GM18951 (cell line): ENCODE data around the gene HOXA9.

Experiments used
- POLR2A ChIP-seq: IDR thresholded peaks from 4 replicates; pipeline ENCODE4 v1.6.1; 2011; ENCODE audit warnings: mild to moderate bottlenecking; ENCODE audit not compliant: insufficient read length, insufficient read depth; ENCODE audit errors: extremely low read depth
- in situ Hi-C: fragments of 300-500 bp; cut with MboI; formaldehyde crosslinking; loops from one replicate; pipeline ENCODE4 v1.12.0; 2022; ENCODE audit warnings: low sequenced_read_pairs, mixed read lengths, inconsistent platforms; ENCODE audit not compliant: unreplicated experiment

The HOXA9 gene

GRCh38 chr7:27168265-27168947 lies 3.1 kb upstream of the HOXA9 start:
- in situ Hi-C loops: no loop called here

GRCh38 chr7:27167916-27168264 lies 2.6 kb upstream of the HOXA9 start:
- in situ Hi-C loops: no loop called here

More at GRCh38 chr7:27168265-27168947, 3.1 kb upstream of the HOXA9 start:
- TF ChIP-seq POLR2A: no peak

DNA sequence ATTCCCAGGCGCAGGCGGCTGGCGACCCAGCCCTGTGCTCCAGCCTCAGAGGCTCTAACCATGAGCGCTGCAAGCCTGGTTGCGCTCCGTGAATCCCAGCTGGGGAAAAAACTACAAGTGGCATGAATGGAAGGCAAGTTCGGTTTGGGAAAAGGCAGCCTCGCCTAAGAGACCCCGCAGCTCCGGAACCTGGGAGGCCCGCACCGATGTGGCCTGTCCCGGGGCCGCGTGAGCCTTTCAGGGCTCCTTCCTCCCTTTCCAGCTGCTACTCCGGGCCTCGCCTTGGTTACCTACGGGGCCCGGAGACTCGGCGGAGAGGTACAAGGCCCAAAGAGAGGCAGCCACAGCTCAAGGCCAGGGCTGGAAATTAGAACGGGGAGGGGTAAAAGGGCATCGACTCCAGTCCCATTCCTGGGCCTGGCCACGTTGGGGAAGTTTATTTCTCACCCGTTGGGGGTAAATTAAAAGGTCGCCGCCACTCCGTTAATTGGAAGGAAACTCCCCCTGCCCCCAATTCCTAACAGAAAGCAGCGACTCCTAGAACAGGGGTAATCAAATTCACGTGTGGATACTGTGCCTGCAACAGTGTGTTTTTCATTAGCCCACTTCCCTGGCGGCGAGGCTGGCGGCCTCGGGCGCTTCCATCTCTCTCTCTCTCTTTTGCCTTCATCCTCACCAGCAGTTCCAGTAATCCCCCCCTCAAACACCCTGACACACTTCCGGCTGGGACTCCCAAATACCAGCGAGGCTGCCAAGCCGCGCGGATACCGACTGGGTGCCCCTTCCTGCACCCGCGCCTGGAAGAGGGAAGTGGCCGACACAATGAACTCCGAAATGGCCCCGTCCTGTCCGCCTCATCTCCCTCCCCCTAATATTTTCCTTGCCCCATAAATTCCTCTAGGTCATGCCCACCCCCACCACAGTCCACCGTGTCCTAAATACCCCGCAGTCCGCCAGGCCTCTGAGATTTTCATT lies 1.5 kb upstream of the HOXA9 start:
- in situ Hi-C loops: no loop called here
- TF ChIP-seq POLR2A: no peak

More at GRCh38 chr7:27167916-27168264, 2.6 kb upstream of the HOXA9 start:
- no peak for TF ChIP-seq POLR2A

DNA sequence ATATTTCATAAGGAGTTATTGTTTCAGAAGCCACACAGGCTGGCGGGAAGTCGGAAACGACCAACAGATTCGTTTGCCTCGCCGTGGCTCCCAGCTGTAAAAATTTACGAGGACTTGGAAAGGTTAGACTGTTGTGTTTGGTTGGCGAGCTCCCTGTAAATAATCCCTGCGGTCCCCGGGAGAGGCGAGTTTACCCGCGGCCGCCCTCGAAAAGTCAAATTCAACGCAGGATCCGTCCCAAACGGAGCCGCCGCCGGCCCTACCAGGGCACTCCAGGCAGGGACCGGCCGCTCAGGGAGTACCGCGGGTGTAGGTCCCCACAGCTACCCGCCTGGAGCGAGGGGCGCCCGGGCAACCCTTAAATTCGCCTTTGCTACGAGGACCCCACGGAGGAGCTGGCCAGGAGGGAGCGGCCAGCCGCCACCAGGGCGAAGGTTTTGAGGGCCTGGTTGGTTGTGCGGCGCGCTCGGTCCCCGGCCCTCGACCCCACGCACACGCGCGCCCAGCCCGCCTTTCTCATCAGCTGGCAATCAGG lies 726 bp upstream of the HOXA9 start:
- no peak for TF ChIP-seq POLR2A
- in situ Hi-C loops: no loop called here

- in situ Hi-C loops: no loop called here
- no peak for TF ChIP-seq POLR2A
These were observed 809 bp downstream of the HOXA9 start for GRCh38 chr7:27164367-27165088.

GRCh38 chr7:27164045-27164366 lies 1.3 kb downstream of the HOXA9 start:
- in situ Hi-C loops: no loop called here
- TF ChIP-seq POLR2A: no peak

DNA sequence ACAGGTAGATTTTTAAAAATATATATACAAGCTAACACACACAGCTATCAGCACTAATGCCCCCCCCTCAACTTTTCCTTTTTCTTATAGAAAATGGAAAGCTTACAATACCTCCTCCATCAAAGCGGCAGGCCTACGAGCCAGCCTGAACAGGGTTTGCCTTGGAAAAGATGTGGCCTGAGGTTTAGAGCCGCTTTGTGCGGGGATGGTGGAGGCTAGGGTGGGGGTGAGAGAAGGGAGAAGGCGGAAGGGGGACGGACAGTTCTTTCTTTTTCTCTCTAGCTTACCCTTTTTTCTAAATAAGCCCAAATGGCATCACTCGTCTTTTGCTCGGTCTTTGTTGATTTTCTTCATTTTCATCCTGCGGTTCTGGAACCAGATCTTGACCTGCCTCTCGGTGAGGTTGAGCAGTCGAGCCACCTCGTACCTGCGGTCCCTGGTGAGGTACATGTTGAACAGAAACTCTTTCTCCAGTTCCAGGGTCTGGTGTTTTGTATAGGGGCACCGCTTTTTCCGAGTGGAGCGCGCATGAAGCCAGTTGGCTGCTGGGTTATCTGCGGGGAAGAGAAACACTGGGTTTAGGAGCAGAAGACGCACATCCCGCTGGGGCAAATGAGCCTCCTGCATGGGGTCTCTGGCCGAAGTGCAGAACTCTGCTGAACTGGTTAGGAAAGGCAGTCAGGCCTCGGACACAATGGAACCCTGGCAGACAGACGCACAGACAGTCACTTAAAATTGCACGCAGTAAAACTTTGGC lies 1.9 kb downstream of the HOXA9 start:
- in situ Hi-C loops: no loop called here
- no peak for TF ChIP-seq POLR2A

DNA sequence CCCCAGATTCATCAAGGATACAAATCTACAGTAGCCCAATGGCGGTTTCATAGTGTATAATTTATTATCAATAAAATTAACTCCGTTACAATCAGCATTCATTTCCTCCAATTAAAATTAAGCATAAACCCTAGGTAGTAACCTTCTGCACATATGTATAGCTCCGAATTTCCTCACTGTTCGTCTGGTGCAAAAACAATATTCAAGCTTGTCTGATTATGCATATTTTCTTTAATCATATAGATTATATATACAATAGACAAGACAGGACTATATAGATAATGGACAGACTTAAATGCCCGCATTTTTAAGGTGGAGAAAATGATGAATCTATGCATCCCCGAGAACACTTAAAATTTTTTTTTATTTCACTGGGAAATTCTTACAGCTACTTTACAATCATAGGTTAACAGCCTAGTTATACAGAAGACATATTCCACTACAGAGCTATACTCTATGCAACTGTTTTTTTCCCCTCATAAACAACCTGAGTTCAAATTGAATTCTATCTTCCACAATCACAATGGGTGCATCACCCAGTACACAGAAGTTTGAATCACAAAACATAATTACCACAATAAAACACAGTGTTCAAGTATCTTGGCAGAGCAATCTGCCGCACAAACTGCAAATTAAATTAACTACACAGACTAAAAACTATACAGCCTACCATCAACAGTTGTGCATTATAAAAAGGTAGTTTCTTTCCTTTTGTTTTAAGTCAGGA lies 2.6 kb downstream of the HOXA9 start:
- no peak for TF ChIP-seq POLR2A
- in situ Hi-C loops: no loop called here

GRCh38 chr7:27161721-27162560 lies 3.4 kb downstream of the HOXA9 start:
- in situ Hi-C loops: no loop called here
- no peak for TF ChIP-seq POLR2A

- TF ChIP-seq POLR2A: no peak
- in situ Hi-C loops: no loop called here
These were observed 4.1 kb downstream of the HOXA9 start for GRCh38 chr7:27161214-27161720.
